ENCODE data around the gene CALR. TPM values are rescaled to one million over a fixed set of nuclear protein-coding genes. Genes with fewer than 3 reads are reported as not detected.

The CALR gene
- total and polyA plus RNA-seq, 9 of the 15 experiments (the other 6 are each of a cell fraction or from before 2014, with no cell fraction given): 126 to 811 (median 642) TPM

- TF ChIP-seq PRMT5 (CRISPR knock-in tag; IDR thresholded peaks at IDR 0.05): no peak
- TF ChIP-seq STAG1 (CRISPR knock-in tag; IDR thresholded peaks at IDR 0.05; ENCODE audit: borderline replicate concordance): no peak
- TF ChIP-seq ETV6 (IDR thresholded peaks at IDR 0.05; ENCODE audit: borderline replicate concordance in 1 of 2, low read depth in 2 of 2, low read length in 1 of 2): no peak
- TF ChIP-seq ETV6 (CRISPR knock-in tag; IDR thresholded peaks at IDR 0.05; ENCODE audit: borderline replicate concordance): no peak
- TF ChIP-seq DIDO1 (tag; IDR thresholded peaks at IDR 0.05; ENCODE audit: low read depth): no peak
- TF ChIP-seq RNF2 (IDR thresholded peaks at IDR 0.05): no peak; the same call in 1 of the 2 replicates
- peak; percentile 88; the same call in 1 of the 2 replicates for TF ChIP-seq E2F4 (CRISPR knock-in tag; IDR thresholded peaks at IDR 0.05; ENCODE audit: low read depth)
- TF ChIP-seq KDM2B (CRISPR knock-in tag; IDR thresholded peaks at IDR 0.05): no peak
- TF ChIP-seq ID3 (CRISPR knock-in tag; IDR thresholded peaks at IDR 0.05): no peak
- peak; percentile 68 for TF ChIP-seq ID3 (tag; IDR thresholded peaks at IDR 0.05)
- TF ChIP-seq ZNF586 (CRISPR knock-in tag; conservative IDR thresholded peaks at IDR 0.05): 0 out of 2 replicates have a peak, but pooled peaks have one; percentile 25
- peak; percentile 82 to 99 for TF ChIP-seq NONO (IDR thresholded peaks at IDR 0.05; ENCODE audit: low read depth in 2 of 2, low read length in 1 of 2)
- TF ChIP-seq HMG20B (CRISPR knock-in tag; IDR thresholded peaks at IDR 0.05): no peak
- TF ChIP-seq NCOR1 (IDR thresholded peaks at IDR 0.05): peak; percentile 38; the same call in 1 of the 2 replicates
- no peak for TF ChIP-seq ARHGAP35 (IDR thresholded peaks at IDR 0.05; ENCODE audit: partially characterized antibody)
- peak in 1 of 2 experiments; percentile 57; a peak in 1 of 4 replicates for TF ChIP-seq ZNF639 (CRISPR knock-in tag; conservative IDR thresholded peaks at IDR 0.05 in 1 of 2, IDR thresholded peaks at IDR 0.05 in 1 of 2)
- TF ChIP-seq SMAD2 (IDR thresholded peaks at IDR 0.05; ENCODE audit: low read depth, low read length): no peak
- TF ChIP-seq ZFP1 (CRISPR knock-in tag; IDR thresholded peaks at IDR 0.05): no peak
- TF ChIP-seq FIP1L1 (IDR thresholded peaks at IDR 0.05; ENCODE audit: low read depth, low read length, poor library complexity, severe bottlenecking): peak; percentile 97
- TF ChIP-seq NR1H2 (CRISPR knock-in tag; IDR thresholded peaks at IDR 0.05): no peak
- TF ChIP-seq BCLAF1 (IDR thresholded peaks at IDR 0.05; ENCODE audit: borderline replicate concordance in 1 of 2, control insufficient read depth in 1 of 2, low read depth in 2 of 2, low read length in 1 of 2): no peak
Measured at GRCh38 chr19:12937927-12938778, at the start of gene CALR (continued).
